Panc1 (cell line): Measurements from ENCODE around the gene YAE1. TPM values are rescaled to one million over a fixed set of nuclear protein-coding genes. Genes with fewer than 3 reads are reported as not detected.

Experiments used
- ATAC-seq: fragments of 200-7000 bp; cut with Tn5 transposase; 2 replicates; pipeline ENCODE4 v1.9.1; 2020; ENCODE audit warnings: mild to moderate bottlenecking, moderate library complexity
- BruUV-seq: library from RNA; stranded (reverse); fragments of 400-500 nt; replicated peaks from 2 replicates; lab custom pipeline; 2021; lab: Mats Ljungman, UMichigan
- CTCF ChIA-PET: fragments of 300-600 bp; sonication (Branson Sonifier 250); formaldehyde crosslinking; loops from one replicate; lab custom pipeline; 2022; ENCODE audit warnings: antibody characterized with exemption; lab: Charles Lee
- POLR2A ChIA-PET: fragments of 300-600 bp; sonication (Branson Sonifier 250); formaldehyde crosslinking; loops from one replicate; lab custom pipeline; 2022; ENCODE audit warnings: antibody characterized with exemption; lab: Charles Lee
- DNase-seq: peaks from one replicate; pipeline ENCODE4 v3.0.0-alpha.2; 2010; ENCODE audit warnings: low read depth, low spot score
- H3K27ac ChIP-seq: 2 replicates; pipeline ENCODE4 v1.5.1; 2011; ENCODE audit warnings: mild to moderate bottlenecking, low read length, inconsistent platforms
- H3K27me3 ChIP-seq: fragments of 200-500 bp; sonication (Bioruptor generic); 2 replicates; pipeline ENCODE4 v1.6.0; 2014; ENCODE audit warnings: low read length, inconsistent platforms; ENCODE audit not compliant: control insufficient read depth, insufficient read depth
- H3K36me3 ChIP-seq: fragments of 200-500 bp; sonication (Bioruptor generic); 2 replicates; pipeline ENCODE4 v1.5.1; 2014; ENCODE audit warnings: inconsistent platforms, mild to moderate bottlenecking, low read length, moderate library complexity; ENCODE audit not compliant: control insufficient read depth, insufficient read depth
- H3K4me1 ChIP-seq: 2 replicates; pipeline ENCODE4 v1.5.1; 2011; ENCODE audit warnings: inconsistent platforms, mild to moderate bottlenecking, low read length, moderate library complexity; ENCODE audit not compliant: control insufficient read depth, insufficient read depth
- H3K4me3 ChIP-seq, 2 experiments: 2 replicates each; pipeline ENCODE4 v1.5.1; 2011 to 2012; ENCODE audit warnings: low read depth in 2 of 2, low read length in 2 of 2, mild to moderate bottlenecking in 2 of 2, inconsistent platforms in 1 of 2, moderate library complexity in 1 of 2
- H3K9me3 ChIP-seq: fragments of 200-500 bp; sonication (Bioruptor generic); 2 replicates; pipeline ENCODE4 v1.5.1; 2014; ENCODE audit warnings: low read depth, mild to moderate bottlenecking, inconsistent platforms, low read length, moderate library complexity; ENCODE audit not compliant: control insufficient read depth, insufficient read depth
- POLR2AphosphoS5 ChIP-seq: IDR thresholded peaks from 2 replicates; pipeline ENCODE4 v1.6.1; 2012; ENCODE audit warnings: mild to moderate bottlenecking, low read depth, low read length, moderate library complexity
- SIN3A ChIP-seq: IDR thresholded peaks from 2 replicates; pipeline ENCODE4 v1.6.1; 2012; ENCODE audit warnings: low read depth, mild to moderate bottlenecking, low read length, moderate library complexity, borderline replicate concordance; ENCODE audit not compliant: insufficient read depth
- TCF7L2 ChIP-seq: IDR thresholded peaks from 2 replicates; pipeline ENCODE4 v1.6.1; 2011; ENCODE audit warnings: mild to moderate bottlenecking, low read depth, low read length, inconsistent platforms
- in situ Hi-C: cut with HindIII; loops from 2 replicates; pipeline ENCODE4 v1.10.0; 2016; ENCODE audit warnings: low sequenced_read_pairs, low pct_unique_long_range_greater_than_20kb
- intact Hi-C: fragments of 100-400 bp; cut with micrococcal nuclease; formaldehyde crosslinking; loops from one replicate; pipeline ENCODE4 v1.10.0; 2022; ENCODE audit not compliant: unreplicated experiment
- total RNA-seq: library from RNA; stranded (reverse); gene quantifications from one replicate; pipeline ENCODE4 v1.2.1, GENCODE V29; 2021; ENCODE audit not compliant: unreplicated experiment
- TF ChIP-seq, protein P1 (sequence below), 2 experiments: IDR thresholded peaks; 2 replicates each; pipeline ENCODE4 v1.6.1; 2011 to 2012; ENCODE audit warnings: low read depth in 2 of 2, control low read depth in 1 of 2, low read length in 1 of 2, mild to moderate bottlenecking in 1 of 2, moderate library complexity in 1 of 2; ENCODE audit not compliant: insufficient read depth in 1 of 2
- TF ChIP-seq, protein P2 (sequence below): fragments of 450-650 bp; IDR thresholded peaks from 2 replicates; pipeline ENCODE4 v1.5.1; 2017; ENCODE audit warnings: mild to moderate bottlenecking

The YAE1 gene
- total RNA-seq, 1 experiment from 2014 or later, result 20.1 TPM

DNA sequence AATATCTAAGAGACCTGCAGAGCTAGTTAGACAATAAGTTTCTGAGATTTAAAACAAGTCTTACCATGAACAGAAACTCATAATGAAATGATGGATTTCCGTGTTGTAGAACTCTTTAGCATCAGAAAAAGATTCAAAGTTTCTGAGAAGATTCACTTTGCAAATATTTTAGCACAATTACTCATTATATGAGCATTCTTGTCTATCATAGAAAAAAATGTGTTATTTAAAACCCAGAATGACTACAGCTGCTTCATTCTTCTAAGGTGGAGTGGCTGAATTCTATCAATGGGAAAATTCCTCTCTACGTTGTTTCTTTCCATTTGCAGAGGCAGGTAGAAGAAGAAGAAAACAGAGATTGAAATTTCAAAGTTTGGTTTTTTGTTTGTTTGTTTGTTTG is 36.1 kb downstream of the YAE1 start:
- CTCF ChIA-PET, result no interaction called here
- H3K9me3 ChIP-seq, result no peaks in the 10 kb centered on the region
- POLR2A ChIA-PET, result no interaction called here
- in situ Hi-C loops, result no loop called here
- no peak overlapping the region for H3K4me3 ChIP-seq
- no peaks in the 10 kb centered on the region for H3K4me1 ChIP-seq
- TF ChIP-seq, protein P1, sequence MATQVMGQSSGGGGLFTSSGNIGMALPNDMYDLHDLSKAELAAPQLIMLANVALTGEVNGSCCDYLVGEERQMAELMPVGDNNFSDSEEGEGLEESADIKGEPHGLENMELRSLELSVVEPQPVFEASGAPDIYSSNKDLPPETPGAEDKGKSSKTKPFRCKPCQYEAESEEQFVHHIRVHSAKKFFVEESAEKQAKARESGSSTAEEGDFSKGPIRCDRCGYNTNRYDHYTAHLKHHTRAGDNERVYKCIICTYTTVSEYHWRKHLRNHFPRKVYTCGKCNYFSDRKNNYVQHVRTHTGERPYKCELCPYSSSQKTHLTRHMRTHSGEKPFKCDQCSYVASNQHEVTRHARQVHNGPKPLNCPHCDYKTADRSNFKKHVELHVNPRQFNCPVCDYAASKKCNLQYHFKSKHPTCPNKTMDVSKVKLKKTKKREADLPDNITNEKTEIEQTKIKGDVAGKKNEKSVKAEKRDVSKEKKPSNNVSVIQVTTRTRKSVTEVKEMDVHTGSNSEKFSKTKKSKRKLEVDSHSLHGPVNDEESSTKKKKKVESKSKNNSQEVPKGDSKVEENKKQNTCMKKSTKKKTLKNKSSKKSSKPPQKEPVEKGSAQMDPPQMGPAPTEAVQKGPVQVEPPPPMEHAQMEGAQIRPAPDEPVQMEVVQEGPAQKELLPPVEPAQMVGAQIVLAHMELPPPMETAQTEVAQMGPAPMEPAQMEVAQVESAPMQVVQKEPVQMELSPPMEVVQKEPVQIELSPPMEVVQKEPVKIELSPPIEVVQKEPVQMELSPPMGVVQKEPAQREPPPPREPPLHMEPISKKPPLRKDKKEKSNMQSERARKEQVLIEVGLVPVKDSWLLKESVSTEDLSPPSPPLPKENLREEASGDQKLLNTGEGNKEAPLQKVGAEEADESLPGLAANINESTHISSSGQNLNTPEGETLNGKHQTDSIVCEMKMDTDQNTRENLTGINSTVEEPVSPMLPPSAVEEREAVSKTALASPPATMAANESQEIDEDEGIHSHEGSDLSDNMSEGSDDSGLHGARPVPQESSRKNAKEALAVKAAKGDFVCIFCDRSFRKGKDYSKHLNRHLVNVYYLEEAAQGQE (IDR thresholded peaks at IDR 0.05; ENCODE audit: insufficient read depth in 1 of 2, low read depth in 2 of 2, low read length in 1 of 2), result no peak
- no peak for TF ChIP-seq TCF7L2
- TF ChIP-seq, protein P2, sequence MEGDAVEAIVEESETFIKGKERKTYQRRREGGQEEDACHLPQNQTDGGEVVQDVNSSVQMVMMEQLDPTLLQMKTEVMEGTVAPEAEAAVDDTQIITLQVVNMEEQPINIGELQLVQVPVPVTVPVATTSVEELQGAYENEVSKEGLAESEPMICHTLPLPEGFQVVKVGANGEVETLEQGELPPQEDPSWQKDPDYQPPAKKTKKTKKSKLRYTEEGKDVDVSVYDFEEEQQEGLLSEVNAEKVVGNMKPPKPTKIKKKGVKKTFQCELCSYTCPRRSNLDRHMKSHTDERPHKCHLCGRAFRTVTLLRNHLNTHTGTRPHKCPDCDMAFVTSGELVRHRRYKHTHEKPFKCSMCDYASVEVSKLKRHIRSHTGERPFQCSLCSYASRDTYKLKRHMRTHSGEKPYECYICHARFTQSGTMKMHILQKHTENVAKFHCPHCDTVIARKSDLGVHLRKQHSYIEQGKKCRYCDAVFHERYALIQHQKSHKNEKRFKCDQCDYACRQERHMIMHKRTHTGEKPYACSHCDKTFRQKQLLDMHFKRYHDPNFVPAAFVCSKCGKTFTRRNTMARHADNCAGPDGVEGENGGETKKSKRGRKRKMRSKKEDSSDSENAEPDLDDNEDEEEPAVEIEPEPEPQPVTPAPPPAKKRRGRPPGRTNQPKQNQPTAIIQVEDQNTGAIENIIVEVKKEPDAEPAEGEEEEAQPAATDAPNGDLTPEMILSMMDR, result no peak
- no peak for TF ChIP-seq SIN3A
- no peak for TF ChIP-seq POLR2AphosphoS5
- no peaks in the 10 kb centered on the region for H3K36me3 ChIP-seq
- BruUV-seq, result no TSS peak
- H3K27ac ChIP-seq, result no peak overlapping the region
- DNase-seq (no peak), ATAC-seq (no peak)
- intact Hi-C loops, result no loop called here
- H3K27me3 ChIP-seq, result peaks cover 12% of the 10 kb centered on the region; the same call in 1 of the 2 replicates

DNA sequence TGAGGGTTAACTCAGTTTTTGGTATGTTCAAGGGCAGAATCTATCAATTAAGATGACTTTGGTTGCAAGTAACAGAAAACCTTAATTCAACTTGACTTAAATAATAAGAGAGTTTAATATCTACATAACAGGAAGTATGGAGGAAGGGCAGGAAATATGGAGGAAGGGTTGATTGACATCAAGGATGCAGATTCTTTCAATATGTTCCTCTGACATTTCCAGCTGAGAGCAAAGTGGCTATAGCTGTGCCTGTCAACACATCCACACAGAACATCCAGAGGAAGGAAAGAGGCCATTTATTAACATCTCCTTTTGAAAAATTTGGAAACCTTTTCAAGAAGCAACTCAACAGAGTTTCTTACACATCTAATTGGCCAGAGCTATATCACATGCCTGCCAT is 37.7 kb downstream of the YAE1 start:
- Histone ChIP-seq H3K27me3 (peaks cover 12% of the 10 kb centered on the region; the same call in 1 of the 2 replicates), H3K4me3 (no peak overlapping the region), H3K9me3 (no peaks in the 10 kb centered on the region), H3K4me1 (no peaks in the 10 kb centered on the region), H3K36me3 (no peaks in the 10 kb centered on the region), H3K27ac (no peak overlapping the region)
- CTCF ChIA-PET, result no interaction called here
- DNase-seq (no peak), ATAC-seq (no peak)
- POLR2A ChIA-PET, result no interaction called here
- TF ChIP-seq SIN3A, result no peak
- TF ChIP-seq, protein P1 (IDR thresholded peaks at IDR 0.05; ENCODE audit: insufficient read depth in 1 of 2, low read depth in 2 of 2, low read length in 1 of 2), result no peak
- TF ChIP-seq, protein P2, result no peak
- TF ChIP-seq POLR2AphosphoS5, result no peak
- TF ChIP-seq TCF7L2, result no peak
- in situ Hi-C loops, result no loop called here
- intact Hi-C loops, result no loop called here
- BruUV-seq, result no TSS peak
